B cell (primary cell): ENCODE data around the gene SETD9. TPM values are rescaled to one million over a fixed set of nuclear protein-coding genes. Genes with fewer than 3 reads are reported as not detected.
A peak's percentile ranks its signal among the peaks of the same experiment; 100 is the strongest.

Source experiments
- ATAC-seq: fragments of 200-7000 bp; cut with Tn5 transposase; one replicate; pipeline ENCODE4 v1.10.0; 2021; ENCODE audit warnings: low read depth, mild to moderate bottlenecking, moderate number of reproducible peaks, moderate library complexity
- CTCF ChIA-PET: fragments of 350-600 bp; sonication (Branson Sonifier 250); formaldehyde crosslinking; loops from one replicate; lab custom pipeline; 2021; ENCODE audit warnings: antibody characterized with exemption, inconsistent platforms; lab: Charles Lee
- POLR2A ChIA-PET: fragments of 350-600 bp; sonication (Branson Sonifier 250); formaldehyde crosslinking; loops from one replicate; lab custom pipeline; 2021; ENCODE audit warnings: antibody characterized with exemption; lab: Charles Lee
- DNase-seq: peaks from one replicate; pipeline ENCODE4 v3.0.0; 2013
- H2AFZ ChIP-seq: 2 replicates; pipeline ENCODE4 v1.6.1; 2012; ENCODE audit warnings: mild to moderate bottlenecking, low read depth, low read length; ENCODE audit not compliant: insufficient read depth, poor library complexity, severe bottlenecking
- H3K27ac ChIP-seq, 2 donors: 1 replicate in 1 of 2; 2 replicates in 1 of 2; pipeline ENCODE4 v1.5.1; 2012 to 2013; ENCODE audit warnings: low read length in 2 of 2, mild to moderate bottlenecking in 2 of 2, moderate library complexity in 1 of 2
- H3K27me3 ChIP-seq, 4 experiments: fragments of 200-600 bp in 1 of 4; sonication (generic) in 1 of 4; replicated peaks in 1 of 4; 1 replicate in 2 of 4; 2 replicates in 2 of 4; pipeline versions ENCODE4 v1.6.1 to v1.7.0; 2013 to 2016; ENCODE audit warnings: low read length in 3 of 4, mild to moderate bottlenecking in 2 of 4, mixed read lengths in 1 of 4, moderate library complexity in 1 of 4; ENCODE audit not compliant: insufficient read depth in 4 of 4, control insufficient read depth in 3 of 4; ENCODE audit errors: control extremely low read depth in 1 of 4
- H3K36me3 ChIP-seq, 2 experiments: replicated peaks in 1 of 2; 1 replicate in 1 of 2; 2 replicates in 1 of 2; pipeline versions ENCODE4 v1.6.1 to v1.7.1; 2013; ENCODE audit warnings: low read length in 1 of 2; ENCODE audit not compliant: insufficient read depth in 2 of 2, control insufficient read depth in 1 of 2; ENCODE audit errors: control extremely low read depth in 1 of 2, extremely low read depth in 1 of 2
- H3K4me1 ChIP-seq, 2 donors: fragments of 200-600 bp in 1 of 2; sonication (generic) in 1 of 2; 1 replicate in 1 of 2; 2 replicates in 1 of 2; pipeline versions ENCODE4 v1.5.1 to v1.6.1; 2013 to 2017; ENCODE audit warnings: low read length in 2 of 2; ENCODE audit not compliant: control insufficient read depth in 2 of 2, insufficient read depth in 2 of 2
- H3K4me2 ChIP-seq: replicated peaks from 2 replicates; pipeline ENCODE3; 2012; ENCODE audit warnings: mild to moderate bottlenecking, low read depth, low read length; ENCODE audit not compliant: poor library complexity, severe bottlenecking
- H3K4me3 ChIP-seq, 5 experiments: fragments of 200-600 bp in 1 of 5; sonication (generic) in 1 of 5; 1 replicate in 3 of 5; 2 replicates in 2 of 5; pipeline versions ENCODE4 v1.5.1 to v1.7.0; 2011 to 2016; ENCODE audit warnings: low read length in 4 of 5, mild to moderate bottlenecking in 4 of 5, low read depth in 2 of 5, control low read depth in 1 of 5, moderate library complexity in 1 of 5; ENCODE audit not compliant: insufficient read depth in 1 of 5; ENCODE audit errors: control extremely low read depth in 1 of 5, extremely low read depth in 1 of 5
- H3K79me2 ChIP-seq: fragments of 200-600 bp; sonication (generic); one replicate; pipeline ENCODE4 v1.6.0; 2016; ENCODE audit warnings: low read length; ENCODE audit not compliant: control insufficient read depth, insufficient read depth
- H3K9ac ChIP-seq: fragments of 200-600 bp; sonication (generic); 2 replicates; pipeline ENCODE4 v1.6.1; 2017; ENCODE audit warnings: mild to moderate bottlenecking, low read length, moderate library complexity
- H3K9me3 ChIP-seq, 3 donors: one replicate each; pipeline versions ENCODE4 v1.6.1 to v1.7.1; 2013; ENCODE audit warnings: low read length in 2 of 3; ENCODE audit not compliant: control insufficient read depth in 2 of 3, insufficient read depth in 1 of 3; ENCODE audit errors: control extremely low read depth in 1 of 3
- H4K20me1 ChIP-seq: 2 replicates; pipeline ENCODE4 v1.6.0; 2012; ENCODE audit warnings: mild to moderate bottlenecking, low read length; ENCODE audit not compliant: insufficient read depth, control insufficient read depth, poor library complexity, severe bottlenecking
- H3K27ac Mint-ChIP-seq: one replicate; pipeline ENCODE4 v1.8.0; 2021; ENCODE audit warnings: mixed read lengths
- H3K27me3 Mint-ChIP-seq: one replicate; pipeline ENCODE4 v1.8.0; 2021; ENCODE audit warnings: mixed read lengths
- H3K4me1 Mint-ChIP-seq: one replicate; pipeline ENCODE4 v1.8.0; 2021; ENCODE audit warnings: mixed read lengths
- H3K4me3 Mint-ChIP-seq: one replicate; pipeline ENCODE4 v1.8.0; 2021; ENCODE audit warnings: mixed read lengths
- H3K9me3 Mint-ChIP-seq: one replicate; pipeline ENCODE4 v1.8.0; 2022; ENCODE audit warnings: mixed read lengths; ENCODE audit not compliant: insufficient read depth
- CTCF ChIP-seq: fragments of 200-600 bp; IDR thresholded peaks from one replicate; pipeline ENCODE4 v1.8.0; 2022; ENCODE audit warnings: antibody characterized with exemption, mild to moderate bottlenecking
- EZH2 ChIP-seq: IDR thresholded peaks from 2 replicates; pipeline ENCODE4 v1.6.1; 2012; ENCODE audit warnings: borderline replicate concordance, low read depth, mild to moderate bottlenecking, moderate library complexity, low read length; ENCODE audit not compliant: insufficient read depth, poor library complexity, severe bottlenecking
- WGBS: methylation state at CpG from one replicate; pipeline ENCODE4 v1.1.5; 2013; ENCODE audit warnings: missing lambda C conversion rate; ENCODE audit not compliant: insufficient coverage; 5-methylcytosine and 5-hydroxymethylcytosine counted together
- intact Hi-C: fragments of 100-400 bp; cut with micrococcal nuclease; formaldehyde crosslinking; loops from one replicate; pipeline ENCODE4 v1.10.0; 2022
- polyA plus RNA-seq: library from polyadenylated mRNA; depleted of rRNA; stranded (reverse); fragments of >200 nt; gene quantifications from 2 replicates; pipeline ENCODE4 v1.2.3, GENCODE V29; 2012
- total RNA-seq, 2 donors: library from RNA; stranded (reverse); fragments of 120-200 nt in 1 of 2; gene quantifications; 1 replicate in 1 of 2; 2 replicates in 1 of 2; pipeline versions ENCODE4 v1.2.3 to v1.2.4, GENCODE V29; 2013 to 2022

SETD9 gene
- total and polyA plus RNA-seq, 2 donors (not counting 1 experiment from before 2014, with no cell fraction given) = 5.0 to 7.2 TPM

GRCh38 chr5:56910210-56910965, 992 bp downstream of the SETD9 start:
- 1% methylated on average over 26 of the region's 29 CpGs for WGBS
- Histone ChIP-seq H3K9ac (peak overlapping the region; percentile 94), H3K4me2 (peak overlapping the region; percentile 83), H3K27ac (peak overlapping the region; percentile 78 to 93), H3K4me3 (peak overlapping the region; percentile 88 to 99 (median 97)), H2AFZ (peak overlapping the region; percentile 93), H3K4me1 (peaks cover 12 to 22% of the 10 kb centered on the region in 2 donors), H3K36me3 (no peaks in the 10 kb centered on the region), H3K79me2 (no peaks in the 10 kb centered on the region), H3K27me3 (no peaks in the 10 kb centered on the region), H4K20me1 (no peaks in the 10 kb centered on the region), H3K9me3 (peaks cover 0 to 2% (median 2%) of the 10 kb centered on the region in 3 donors)
- intact Hi-C loops = loop anchor here (1.0 kb wide), 2 partner anchors 42 to 263 kb away; partner anchors contain the start of gene MIER3
- H3K27me3 Mint-ChIP-seq = no peaks in the 10 kb centered on the region
- peak; percentile 11 for ATAC-seq
- peaks cover 21% of the 10 kb centered on the region for H3K4me1 Mint-ChIP-seq
- H3K27ac Mint-ChIP-seq = peak overlapping the region; percentile 91
- DNase-seq = no peak
- POLR2A ChIA-PET = interaction anchor here (1.0 to 2.6 kb wide), 2 partner anchors 40 to 263 kb away, joined by 3 to 16 read pairs; partner anchors contain the start of gene GPBP1
- H3K4me3 Mint-ChIP-seq = peak overlapping the region; percentile 93
- TF ChIP-seq EZH2 = no peak
- no peak for TF ChIP-seq CTCF
- CTCF ChIA-PET = interaction anchor here (0.7 to 2.3 kb wide), 7 partner anchors 9 to 319 kb away, joined by 4 to 16 read pairs (median 5); partner anchors contain the start of gene GPBP1
- H3K9me3 Mint-ChIP-seq = peaks cover 2% of the 10 kb centered on the region

GRCh38 chr5:56913766-56914165, 4.4 kb downstream of the SETD9 start:
- POLR2A ChIA-PET = interaction anchor here (0.7 kb wide), 1 partner anchor 44 kb away, joined by 4 read pairs; no protein-coding TSS in a partner anchor
- Histone ChIP-seq H3K79me2 (no peaks in the 10 kb centered on the region), H3K27me3 (no peaks in the 10 kb centered on the region), H3K4me3 (no peak overlapping the region), H3K27ac (no peak overlapping the region), H3K9me3 (no peaks in the 10 kb centered on the region), H3K36me3 (no peaks in the 10 kb centered on the region), H3K4me2 (no peak overlapping the region), H4K20me1 (no peaks in the 10 kb centered on the region), H3K9ac (no peak overlapping the region), H3K4me1 (peaks cover 7 to 13% of the 10 kb centered on the region in 2 donors), H2AFZ (no peak overlapping the region)
- Mint-ChIP-seq H3K9me3 (no peaks in the 10 kb centered on the region), H3K4me1 (peaks cover 15% of the 10 kb centered on the region), H3K4me3 (no peak overlapping the region), H3K27me3 (no peaks in the 10 kb centered on the region), H3K27ac (no peak overlapping the region)
- TF ChIP-seq CTCF (no peak), EZH2 (no peak)
- CTCF ChIA-PET = interaction anchor here (0.7 to 6.4 kb wide), 3 partner anchors 13 to 1597 kb away, joined by 3 to 44 read pairs (median 3); no protein-coding TSS in a partner anchor
- WGBS = 94% methylated on average over 3 of the region's 3 CpGs
- intact Hi-C loops = no loop called here
- ATAC-seq = no peak
- DNase-seq = no peak
